Osteocyte (in vitro differentiated cells): ENCODE results near the gene SPSB3. TPM values are rescaled to one million over a fixed set of nuclear protein-coding genes. Genes with fewer than 3 reads are reported as not detected.

Source experiments
- DNase-seq: peaks from one replicate; pipeline ENCODE4 v3.0.0; 2021; ENCODE audit warnings: mixed read lengths; ENCODE audit not compliant: unreplicated experiment; ENCODE audit errors: extremely low spot score
- H3K27ac Mint-ChIP-seq: one replicate; pipeline ENCODE4 v1.8.0; 2021; ENCODE audit warnings: mild to moderate bottlenecking, mixed read lengths; ENCODE audit not compliant: unreplicated experiment
- H3K27me3 Mint-ChIP-seq: one replicate; pipeline ENCODE4 v1.8.0; 2021; ENCODE audit warnings: mixed read lengths; ENCODE audit not compliant: unreplicated experiment
- H3K36me3 Mint-ChIP-seq: one replicate; pipeline ENCODE4 v1.8.0; 2021; ENCODE audit warnings: mixed read lengths; ENCODE audit not compliant: unreplicated experiment
- H3K4me1 Mint-ChIP-seq: one replicate; pipeline ENCODE4 v1.8.0; 2021; ENCODE audit warnings: mixed read lengths; ENCODE audit not compliant: unreplicated experiment
- H3K4me3 Mint-ChIP-seq: one replicate; pipeline ENCODE4 v1.8.0; 2021; ENCODE audit warnings: mild to moderate bottlenecking, moderate library complexity, mixed read lengths; ENCODE audit not compliant: unreplicated experiment
- H3K9me3 Mint-ChIP-seq: one replicate; pipeline ENCODE4 v1.8.0; 2021; ENCODE audit warnings: mixed read lengths; ENCODE audit not compliant: unreplicated experiment
- CTCF ChIP-seq: fragments of 200-600 bp; sonication (generic); IDR thresholded peaks from 2 replicates; pipeline ENCODE4 v1.5.0; 2021; ENCODE audit warnings: antibody characterized with exemption, mild to moderate bottlenecking, moderate library complexity
- total RNA-seq: library from RNA; stranded (reverse); gene quantifications from 2 replicates; pipeline ENCODE4 v1.2.1, GENCODE V29; 2021

SPSB3 gene
- total RNA-seq, 1 donor from 2014 or later: 53.4 TPM

GRCh38 chr16:1773703-1774447 is 8.5 kb downstream of the SPSB3 start:
- DNase-seq: no peak
- peaks cover 2% of the 10 kb centered on the region for H3K36me3 Mint-ChIP-seq
- H3K27ac Mint-ChIP-seq: peak overlapping the region; percentile 44
- no peaks in the 10 kb centered on the region for H3K9me3 Mint-ChIP-seq
- TF ChIP-seq CTCF: peak; percentile 1
- peak overlapping the region; percentile 91 for H3K4me3 Mint-ChIP-seq
- H3K27me3 Mint-ChIP-seq: no peaks in the 10 kb centered on the region
- peaks cover 20% of the 10 kb centered on the region for H3K4me1 Mint-ChIP-seq

- TF ChIP-seq CTCF: peak; percentile 95
- Mint-ChIP-seq H3K4me1 (peaks cover 20% of the 10 kb centered on the region), H3K27ac (peak within 1 kb of the TSS; percentile 83), H3K36me3 (peaks cover 2% of the 10 kb centered on the region), H3K9me3 (no peaks in the 10 kb centered on the region), H3K4me3 (peak within 1 kb of the TSS; percentile 91), H3K27me3 (no peaks in the 10 kb centered on the region)
- DNase-seq: peak; percentile 94
These were observed 9.3 kb downstream of the SPSB3 start, which contains the start of gene MRPS34 for GRCh38 chr16:1772908-1773702. Gene MRPS34, minus strand, starts transcription at chr16:1773134. Its CDS starts 15 bp downstream, at chr16:1773119.

GRCh38 chr16:1772362-1772907 is 9.9 kb downstream of the SPSB3 start, which contains the start of gene EME2:
Gene EME2, plus strand, starts transcription at chr16:1772810. Its CDS starts 418 bp downstream, at chr16:1773228.
- no peak for DNase-seq
- Mint-ChIP-seq H3K4me1 (peaks cover 20% of the 10 kb centered on the region), H3K9me3 (no peaks in the 10 kb centered on the region), H3K27ac (peak within 1 kb of the TSS; percentile 83), H3K36me3 (peaks cover 5% of the 10 kb centered on the region), H3K4me3 (peak within 1 kb of the TSS; percentile 91), H3K27me3 (no peaks in the 10 kb centered on the region)
- no peak for TF ChIP-seq CTCF

- Mint-ChIP-seq H3K4me3 (peak overlapping the region; percentile 91), H3K36me3 (peaks cover 5% of the 10 kb centered on the region), H3K9me3 (no peaks in the 10 kb centered on the region), H3K27ac (peak overlapping the region; percentile 83), H3K4me1 (peaks cover 20% of the 10 kb centered on the region), H3K27me3 (no peaks in the 10 kb centered on the region)
- no peak for DNase-seq
- no peak for TF ChIP-seq CTCF
These were observed 10.5 kb downstream of the SPSB3 start for GRCh38 chr16:1771864-1772361.
